ENCODE data around the gene RALGAPA2.

DNA sequence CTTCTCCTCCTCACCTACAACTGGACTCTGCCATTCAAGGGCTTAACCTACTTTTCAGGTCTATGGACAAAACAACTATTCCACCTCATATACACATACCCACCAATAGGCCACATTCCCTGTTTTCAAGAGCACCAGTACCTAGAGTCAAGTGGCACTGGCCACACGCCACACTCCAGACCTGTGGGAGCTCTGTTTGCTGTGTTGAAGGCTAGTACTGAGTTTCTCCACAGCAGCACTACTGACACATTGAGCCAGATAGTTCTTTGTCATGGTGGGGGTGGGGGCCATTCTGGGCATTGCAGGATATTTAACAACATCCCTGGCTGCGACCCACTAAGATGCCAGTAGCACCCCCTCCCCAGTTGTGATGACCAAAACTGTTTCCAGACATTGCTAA is 84.1 kb downstream of the RALGAPA2 start:
- TF ChIP-seq POLR2A (IDR thresholded peaks at IDR 0.05): no peak
- TF ChIP-seq, protein P1, sequence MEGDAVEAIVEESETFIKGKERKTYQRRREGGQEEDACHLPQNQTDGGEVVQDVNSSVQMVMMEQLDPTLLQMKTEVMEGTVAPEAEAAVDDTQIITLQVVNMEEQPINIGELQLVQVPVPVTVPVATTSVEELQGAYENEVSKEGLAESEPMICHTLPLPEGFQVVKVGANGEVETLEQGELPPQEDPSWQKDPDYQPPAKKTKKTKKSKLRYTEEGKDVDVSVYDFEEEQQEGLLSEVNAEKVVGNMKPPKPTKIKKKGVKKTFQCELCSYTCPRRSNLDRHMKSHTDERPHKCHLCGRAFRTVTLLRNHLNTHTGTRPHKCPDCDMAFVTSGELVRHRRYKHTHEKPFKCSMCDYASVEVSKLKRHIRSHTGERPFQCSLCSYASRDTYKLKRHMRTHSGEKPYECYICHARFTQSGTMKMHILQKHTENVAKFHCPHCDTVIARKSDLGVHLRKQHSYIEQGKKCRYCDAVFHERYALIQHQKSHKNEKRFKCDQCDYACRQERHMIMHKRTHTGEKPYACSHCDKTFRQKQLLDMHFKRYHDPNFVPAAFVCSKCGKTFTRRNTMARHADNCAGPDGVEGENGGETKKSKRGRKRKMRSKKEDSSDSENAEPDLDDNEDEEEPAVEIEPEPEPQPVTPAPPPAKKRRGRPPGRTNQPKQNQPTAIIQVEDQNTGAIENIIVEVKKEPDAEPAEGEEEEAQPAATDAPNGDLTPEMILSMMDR (IDR thresholded peaks at IDR 0.05): no peak
- TF ChIP-seq EP300 (IDR thresholded peaks at IDR 0.05): no peak
- no peak for TF ChIP-seq POLR2AphosphoS5 (IDR thresholded peaks at IDR 0.05)
